NCI-H82 (cell line): ENCODE data around the gene MRPL28.
"Not testable (repeated sequence)": the region's sequence is repeated elsewhere in the genome, so short reads cannot be mapped to it uniquely, and the experiment has no call there.

ENCODE experiments used
- DNase-seq: peaks from one replicate; lab custom pipeline; 2025; lab: John Stamatoyannopoulos, UW

Gene MRPL28

GRCh38 chr16:340370-341091, 29.8 kb downstream of the MRPL28 start:
- no peak for DNase-seq

GRCh38 chr16:339680-340079, 30.7 kb downstream of the MRPL28 start:
- DNase-seq, result no peak

DNA sequence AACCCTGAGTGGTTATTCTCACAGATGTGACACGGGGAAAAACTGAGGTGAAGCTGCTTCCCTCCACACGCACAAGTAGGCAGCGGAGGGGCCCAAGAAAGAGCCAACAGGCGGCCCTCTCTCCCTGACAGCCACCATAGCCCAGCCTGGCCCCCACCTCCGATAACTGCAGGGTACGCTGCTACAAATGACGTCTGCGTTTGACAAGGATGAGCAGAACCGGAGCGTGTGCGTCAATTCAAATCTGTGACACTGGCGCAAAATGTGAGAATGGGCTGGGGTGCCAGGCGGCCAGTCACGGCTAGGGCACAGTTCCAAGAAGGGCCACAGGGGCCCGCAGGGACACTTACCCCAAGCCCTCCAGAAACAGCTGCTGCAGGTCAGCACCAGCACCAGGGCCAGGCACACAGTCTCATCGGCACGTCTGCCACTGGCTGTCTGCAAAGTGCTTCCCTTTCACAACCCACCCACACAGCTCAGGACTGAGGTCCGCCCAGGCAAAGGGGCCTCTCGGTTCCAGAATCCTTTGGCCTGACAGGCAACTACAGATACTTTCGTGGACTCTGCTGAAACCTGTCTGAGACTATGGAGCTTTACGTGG, 32.3 kb downstream of the MRPL28 start:
- no peak for DNase-seq

GRCh38 chr16:337437-337836, 32.9 kb downstream of the MRPL28 start:
- peak; percentile 27 for DNase-seq

- no peak for DNase-seq
Observed at GRCh38 chr16:336269-336668, 34.1 kb downstream of the MRPL28 start.

GRCh38 chr16:334861-335632, 35.3 kb downstream of the MRPL28 start:
- not testable (repeated sequence) for DNase-seq

- not testable (repeated sequence) for DNase-seq
Observed at GRCh38 chr16:334164-334832, 36.0 kb downstream of the MRPL28 start.

DNA sequence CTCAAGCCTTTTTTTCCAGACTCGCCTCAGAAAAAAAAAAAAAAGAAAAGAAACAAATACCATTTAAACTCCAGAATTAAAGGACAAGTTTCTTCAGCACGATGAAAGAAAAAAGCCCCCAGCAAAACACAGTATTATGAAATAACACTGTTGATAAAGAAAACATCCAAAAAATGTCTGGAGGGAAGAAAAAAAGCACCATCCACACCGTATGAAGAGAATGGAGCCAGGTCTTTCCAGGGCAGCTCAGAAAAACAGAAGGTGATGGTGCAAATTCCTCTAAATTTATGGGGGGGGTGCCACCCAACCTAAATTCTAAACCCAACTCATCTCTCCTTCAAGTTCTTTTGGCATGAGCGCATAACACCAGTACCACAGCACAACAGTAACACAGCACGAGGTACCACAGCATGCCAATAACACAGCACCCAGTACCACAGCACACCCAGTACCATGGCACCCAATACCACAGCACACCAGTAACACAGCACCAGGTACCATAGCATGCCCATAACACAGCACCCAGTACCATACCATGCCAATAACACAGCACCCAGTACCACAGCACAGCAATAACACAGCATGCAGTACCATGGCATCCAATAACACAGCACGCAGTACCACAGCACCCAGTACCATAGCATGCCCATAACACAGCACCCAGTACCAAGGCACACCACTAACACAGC, 36.8 kb downstream of the MRPL28 start:
- no peak for DNase-seq

DNA sequence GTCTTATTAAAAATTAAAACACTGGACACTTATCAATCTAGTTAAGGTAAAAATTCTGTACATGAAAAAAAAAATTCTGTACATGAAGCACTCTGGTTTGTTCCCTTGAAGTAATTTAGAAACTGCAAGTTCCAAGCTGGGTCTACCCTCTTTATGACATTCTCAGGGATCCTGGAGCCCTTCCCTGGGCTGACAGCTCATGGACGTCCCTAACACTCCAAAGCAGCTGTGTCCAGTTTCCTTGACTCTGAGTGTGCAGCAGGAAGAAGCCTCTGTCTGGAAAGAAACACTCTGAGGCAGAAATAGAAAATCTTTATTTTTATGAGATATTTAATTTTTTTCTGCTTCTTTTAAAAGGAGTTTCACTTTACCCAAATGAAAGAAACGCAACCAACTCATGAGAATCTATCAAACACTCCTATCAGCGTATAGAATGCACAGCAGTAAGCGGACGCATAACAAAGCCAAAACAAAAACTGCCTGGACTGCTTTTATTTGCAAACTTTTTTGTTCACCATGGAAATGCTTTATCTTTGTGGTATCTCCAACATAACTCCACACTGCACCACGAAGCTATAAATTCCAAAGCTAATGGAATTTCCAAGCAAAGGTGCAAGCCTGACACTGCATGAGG, 39.0 kb downstream of the MRPL28 start:
- DNase-seq, result not testable (repeated sequence)

DNA sequence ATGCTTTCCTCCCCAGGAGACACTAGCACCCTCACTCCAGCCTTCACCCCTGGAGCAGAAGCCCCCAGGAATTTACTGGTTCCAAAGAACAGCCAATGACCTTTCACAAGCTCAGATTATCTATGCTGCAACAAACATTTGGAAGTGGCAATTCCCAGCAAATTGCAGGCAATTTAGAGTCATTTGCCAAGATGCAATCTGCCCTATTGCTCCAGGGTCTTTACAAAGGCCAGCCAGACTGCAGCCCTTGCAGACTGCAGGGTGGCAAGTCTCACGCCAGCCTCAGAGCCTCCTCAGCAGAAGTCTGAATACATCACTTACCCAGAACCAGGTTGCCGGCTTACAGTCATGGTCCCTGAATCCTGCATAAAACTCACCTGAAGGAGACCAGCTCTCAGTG, 39.6 kb downstream of the MRPL28 start:
- DNase-seq, result no peak

DNA sequence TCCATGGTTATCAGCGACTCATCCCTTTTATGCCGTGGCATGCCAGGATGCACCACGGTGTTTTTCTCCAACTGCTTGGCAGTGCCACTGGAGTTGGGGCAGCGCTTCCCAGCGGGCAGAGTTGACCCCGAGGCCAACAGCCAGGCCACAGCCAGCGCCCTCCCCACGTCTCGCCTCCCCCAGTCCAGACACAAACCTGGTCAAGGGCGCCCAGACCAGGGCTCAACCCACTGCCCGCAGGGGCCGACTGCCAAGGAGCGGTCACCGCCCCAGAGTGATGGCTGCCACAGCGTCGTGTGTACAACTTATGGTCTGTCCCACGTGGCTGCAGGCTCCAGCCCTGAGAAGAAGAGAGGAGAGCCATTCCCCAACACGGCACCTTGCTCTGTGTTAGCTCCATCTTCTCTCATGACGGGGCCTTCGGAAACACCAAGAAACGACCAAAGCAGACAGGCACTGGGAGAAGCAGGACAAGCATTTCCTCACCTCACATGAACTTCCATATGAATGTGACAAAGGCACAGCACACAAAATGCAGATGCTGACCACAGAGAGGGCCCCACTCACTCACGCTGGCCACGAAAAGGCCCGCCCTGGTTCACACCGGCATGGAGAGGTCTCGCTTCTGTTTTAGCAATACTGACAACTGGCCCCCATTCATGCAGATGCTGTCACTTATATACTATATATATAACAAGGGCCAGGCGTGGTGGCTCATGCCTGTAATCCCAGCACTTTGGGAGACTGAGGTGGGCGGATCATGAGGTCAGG, 44.8 kb downstream of the MRPL28 start:
- DNase-seq, result no peak

DNA sequence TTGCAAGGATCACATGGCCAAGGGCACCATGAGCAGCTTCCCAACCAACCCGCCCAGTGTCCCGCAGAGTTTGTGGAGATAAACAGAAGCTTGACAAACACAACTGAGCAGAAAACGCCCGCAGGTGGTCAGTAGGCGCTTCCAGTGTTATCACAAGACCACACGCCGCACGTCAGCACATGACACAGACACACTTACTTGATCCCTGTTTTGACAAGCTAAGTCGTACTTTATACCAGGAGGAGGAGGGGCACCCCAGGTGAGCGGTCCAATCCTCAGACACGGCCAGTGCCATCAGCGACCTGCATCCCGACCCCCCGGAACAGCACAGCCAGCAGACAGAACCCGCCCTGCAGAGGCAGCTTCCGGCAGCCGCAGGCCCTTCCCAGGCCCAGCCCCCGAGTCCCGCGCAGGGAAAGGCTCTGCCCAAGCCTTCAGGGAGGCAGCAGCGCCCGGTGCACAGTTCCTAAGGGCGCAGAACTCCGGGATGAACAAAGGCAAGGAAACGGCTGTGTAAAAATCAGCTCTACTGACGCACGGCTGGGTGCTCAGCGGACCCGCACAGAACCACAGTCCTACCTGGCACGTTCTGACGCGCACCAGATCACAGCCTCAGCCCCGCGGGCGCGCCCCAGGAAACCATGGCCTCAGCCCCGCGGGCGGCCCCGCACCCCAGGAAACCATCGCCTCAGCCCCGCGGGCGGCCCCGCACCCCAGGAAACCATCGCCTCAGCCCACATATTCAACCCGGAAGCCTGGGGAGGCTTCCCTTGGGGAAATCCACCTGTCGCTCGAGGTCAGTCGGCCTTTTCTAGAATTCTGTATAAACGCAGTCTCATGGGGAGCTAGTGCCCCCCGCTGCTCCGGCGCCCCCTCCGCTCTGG, 45.6 kb downstream of the MRPL28 start:
- DNase-seq, result no peak

DNA sequence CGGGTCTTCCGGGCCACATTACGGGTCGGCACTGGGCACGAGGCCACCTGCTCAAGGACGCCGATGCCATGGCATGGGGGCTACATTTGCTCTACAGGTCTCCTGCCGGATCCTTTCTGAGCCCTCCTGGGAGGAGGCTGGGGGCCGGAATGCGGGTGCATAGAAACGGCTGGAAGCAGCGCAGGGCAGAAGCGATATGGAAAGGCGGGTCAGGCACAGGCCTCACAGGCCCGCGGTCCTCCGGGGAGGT, 46.2 kb downstream of the MRPL28 start:
- DNase-seq, result no peak

DNA sequence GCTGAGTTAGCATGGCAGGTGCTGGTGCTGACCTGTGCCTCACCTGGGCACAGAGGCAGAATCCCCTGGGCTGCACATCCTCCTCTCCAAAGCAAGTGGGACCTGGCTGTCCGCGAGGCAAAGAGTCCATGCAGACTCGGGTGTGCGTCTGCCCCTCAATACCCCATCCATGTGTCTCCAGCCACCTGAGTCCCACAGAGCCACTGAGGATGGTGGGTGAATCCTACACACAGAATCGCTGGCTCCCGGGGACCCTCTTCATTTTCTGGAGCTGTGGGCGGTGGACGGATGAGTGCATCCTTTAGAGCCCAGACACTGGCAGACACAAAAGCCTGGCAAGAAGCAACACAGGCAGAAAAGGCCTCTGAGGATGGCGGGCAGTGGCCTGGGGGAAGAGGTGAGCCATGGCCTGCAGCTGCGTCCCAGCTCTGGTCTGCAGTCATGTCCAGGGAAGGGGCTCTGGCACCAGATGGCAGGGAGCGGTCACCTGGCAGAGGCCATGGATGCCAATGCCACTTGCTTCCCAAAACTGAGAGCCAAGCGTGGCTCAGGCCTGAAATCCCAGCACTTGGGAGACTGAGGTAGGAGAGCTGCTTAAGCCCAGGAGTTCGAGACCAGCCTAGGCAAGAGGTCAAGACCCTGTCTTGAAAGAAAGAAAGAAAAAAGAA, 47.7 kb downstream of the MRPL28 start:
- no peak for DNase-seq

DNA sequence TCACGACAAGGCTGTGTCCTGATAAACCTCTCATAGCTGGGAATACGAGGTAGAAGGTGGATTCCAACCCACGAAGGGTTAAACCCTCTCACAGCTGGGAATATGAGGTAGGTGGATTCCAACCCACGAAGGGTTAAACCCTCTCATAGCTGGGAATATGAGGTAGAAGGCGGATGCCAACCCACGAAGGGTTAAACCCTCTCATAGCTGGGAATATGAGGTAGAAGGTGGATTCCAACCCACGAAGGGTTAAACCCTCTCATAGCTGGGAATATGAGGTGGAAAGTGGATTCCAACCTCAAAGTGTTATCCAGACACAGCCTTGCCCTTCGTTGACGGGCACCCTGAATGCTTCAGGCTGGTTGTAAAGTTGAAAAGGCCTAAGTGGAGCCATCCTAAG, 48.8 kb downstream of the MRPL28 start:
- no peak for DNase-seq

DNA sequence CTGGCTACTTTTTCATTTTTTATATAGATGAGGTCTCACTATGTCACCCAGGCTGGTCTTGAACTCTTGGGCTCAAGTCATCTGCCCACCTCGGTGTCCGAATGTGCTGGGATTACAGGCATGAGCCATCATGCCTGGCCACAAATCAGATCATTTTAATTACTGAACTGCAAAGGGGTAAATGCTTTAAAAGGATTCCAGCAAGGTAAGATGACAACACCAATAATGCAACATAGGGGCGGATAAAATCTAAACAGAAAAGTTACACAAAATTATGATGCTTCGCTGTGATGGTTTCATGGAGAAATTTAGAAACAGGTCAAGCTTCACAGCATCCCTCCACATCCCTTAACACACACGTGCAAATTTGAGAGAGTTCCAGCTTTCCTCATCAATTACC, 50.1 kb downstream of the MRPL28 start:
- DNase-seq, result no peak

DNA sequence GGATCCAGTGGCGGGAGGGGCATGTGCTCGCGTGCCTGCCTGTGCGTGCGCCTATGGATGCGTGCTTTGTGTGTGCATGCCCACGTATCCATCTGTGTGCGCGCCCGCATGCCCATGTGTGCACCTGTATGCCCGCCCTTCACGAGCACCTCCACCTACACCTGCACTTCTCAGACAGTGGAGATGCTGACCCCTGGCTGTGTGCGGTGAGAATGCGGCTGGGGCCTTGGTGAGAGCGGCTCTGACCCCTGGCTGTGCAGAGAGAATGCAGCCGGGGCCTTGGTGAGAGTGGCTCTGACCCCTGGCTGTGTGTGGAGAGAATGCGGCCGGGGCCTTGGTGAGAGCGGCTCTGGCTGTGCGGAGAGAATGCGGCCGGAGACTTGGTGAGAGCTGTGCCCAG, 51.7 kb downstream of the MRPL28 start:
- DNase-seq, result no peak

- no peak for DNase-seq
Observed at GRCh38 chr16:317583-317982, 52.8 kb downstream of the MRPL28 start.
